Ecto neural progenitor cell (in vitro differentiated cells): ENCODE data around the gene PAX8.
A peak's percentile ranks its signal among the peaks of the same experiment; 100 is the strongest.

Source experiments
- DNase-seq: peaks from one replicate; pipeline ENCODE4 v3.0.0-alpha.2; 2018; ENCODE audit warnings: low spot score

The PAX8 gene

GRCh38 chr2:113219889-113220641 is 58.7 kb downstream of the PAX8 start:
- no peak for DNase-seq

DNA sequence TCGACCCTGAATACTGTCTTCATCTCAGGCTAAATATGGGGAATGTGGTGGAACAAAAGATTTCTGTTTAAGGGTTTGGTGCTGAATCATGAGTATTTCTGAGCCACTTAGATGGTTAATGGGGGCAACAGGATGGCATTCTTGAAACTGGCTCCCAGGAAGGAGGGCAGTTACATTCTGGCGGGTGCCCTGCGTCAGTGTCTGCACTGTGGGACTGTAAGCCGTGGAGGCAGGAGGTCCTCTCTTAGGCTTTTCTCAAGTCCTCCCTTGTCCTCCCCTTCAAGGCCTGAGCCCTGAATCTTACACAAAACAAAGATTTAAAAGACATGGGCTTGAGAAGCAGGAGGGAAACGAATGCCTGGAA is 59.2 kb downstream of the PAX8 start:
- DNase-seq, result no peak

- DNase-seq, result no peak
These were observed 59.7 kb downstream of the PAX8 start for GRCh38 chr2:113219092-113219441.

GRCh38 chr2:113218283-113219091 is 60.2 kb downstream of the PAX8 start:
- no peak for DNase-seq

- DNase-seq, result no peak
These were observed 61.1 kb downstream of the PAX8 start for GRCh38 chr2:113217455-113218282.

GRCh38 chr2:113216891-113217454 is 61.7 kb downstream of the PAX8 start:
- DNase-seq, result no peak

- no peak for DNase-seq
These were observed 62.4 kb downstream of the PAX8 start for GRCh38 chr2:113216321-113216720.

DNA sequence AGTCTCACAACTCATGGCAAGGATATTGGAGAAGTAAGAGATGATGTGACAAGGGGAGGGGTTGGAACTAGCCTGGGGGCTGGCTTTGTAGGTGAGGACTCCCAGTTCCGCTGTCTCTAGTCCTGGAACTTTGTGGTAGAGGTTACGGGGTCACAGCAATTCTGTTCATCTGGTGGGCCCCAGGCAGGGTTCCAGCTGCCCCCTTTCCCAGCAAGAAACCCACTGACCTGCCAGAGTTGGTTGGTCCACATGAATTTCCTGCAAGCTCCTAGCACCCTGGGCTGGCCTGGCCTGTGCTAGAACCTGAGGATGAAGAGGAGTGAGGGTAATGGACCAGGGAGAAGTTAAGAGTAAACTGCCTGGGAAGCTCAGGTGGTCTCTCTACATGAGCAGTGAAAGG is 63.7 kb downstream of the PAX8 start:
- no peak for DNase-seq

DNA sequence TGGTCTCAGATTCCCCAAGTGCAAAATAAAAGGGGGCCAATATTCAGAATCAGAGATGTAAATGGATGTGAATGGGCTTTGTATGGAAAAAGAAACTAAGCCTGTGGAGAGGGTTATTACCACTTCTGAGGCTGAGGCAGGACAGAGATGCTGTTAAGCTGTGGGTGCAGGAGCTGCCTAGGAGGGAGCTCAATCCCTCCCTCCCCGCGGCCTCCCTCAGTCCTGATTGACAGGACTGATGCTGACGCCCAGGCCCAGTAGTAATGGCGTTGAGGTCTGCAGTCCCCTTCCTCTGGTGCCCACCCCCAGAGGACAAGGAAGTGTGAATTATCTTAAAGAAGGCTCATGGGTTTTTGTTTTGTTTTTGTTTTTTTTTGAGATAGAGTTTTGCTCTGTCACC is 64.6 kb downstream of the PAX8 start:
- no peak for DNase-seq

DNA sequence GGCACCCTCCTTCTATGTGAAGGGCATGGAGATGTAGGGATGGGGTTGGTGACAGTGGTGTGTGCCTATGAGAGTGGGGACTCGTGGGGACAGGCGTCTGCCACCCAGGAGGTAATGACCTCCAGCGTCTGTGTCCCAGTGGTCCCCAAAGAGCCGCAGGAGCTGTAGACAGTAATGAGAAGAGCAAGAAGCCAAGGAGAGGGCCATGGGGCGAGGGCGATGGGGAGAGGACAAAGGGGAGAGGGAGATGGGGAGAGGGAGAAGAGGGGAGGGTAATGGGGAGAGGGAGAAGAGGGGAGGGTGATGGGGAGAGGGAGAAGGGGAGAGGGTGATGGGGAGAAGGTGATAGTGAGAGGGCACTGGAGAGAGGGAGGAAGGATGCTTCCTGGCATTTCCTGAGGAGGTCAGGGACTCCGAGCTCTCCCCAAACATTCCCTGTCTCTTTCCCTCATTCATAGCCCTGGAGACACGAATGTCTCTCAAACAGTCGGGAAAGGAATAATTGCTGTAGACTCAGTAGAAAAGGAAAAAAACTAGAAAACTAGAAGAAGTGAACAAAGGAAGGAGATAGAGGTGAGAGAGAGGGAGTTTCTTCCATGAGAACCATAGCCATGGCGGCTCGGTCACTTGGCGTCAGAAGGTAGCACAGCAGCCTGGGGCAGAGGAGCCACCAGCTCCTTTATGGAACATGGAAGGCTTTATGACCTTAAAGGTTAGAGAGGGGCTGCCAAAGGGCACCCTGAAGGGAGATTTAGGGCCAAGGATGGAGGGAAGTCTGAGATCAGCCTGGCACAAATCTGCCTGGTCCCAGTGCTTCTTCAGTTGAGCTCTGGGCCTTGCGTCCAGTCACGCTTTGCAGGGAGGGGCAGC is 65.4 kb downstream of the PAX8 start:
- DNase-seq, result no peak

- no peak for DNase-seq
These were observed 66.3 kb downstream of the PAX8 start for GRCh38 chr2:113212245-113213060.

DNA sequence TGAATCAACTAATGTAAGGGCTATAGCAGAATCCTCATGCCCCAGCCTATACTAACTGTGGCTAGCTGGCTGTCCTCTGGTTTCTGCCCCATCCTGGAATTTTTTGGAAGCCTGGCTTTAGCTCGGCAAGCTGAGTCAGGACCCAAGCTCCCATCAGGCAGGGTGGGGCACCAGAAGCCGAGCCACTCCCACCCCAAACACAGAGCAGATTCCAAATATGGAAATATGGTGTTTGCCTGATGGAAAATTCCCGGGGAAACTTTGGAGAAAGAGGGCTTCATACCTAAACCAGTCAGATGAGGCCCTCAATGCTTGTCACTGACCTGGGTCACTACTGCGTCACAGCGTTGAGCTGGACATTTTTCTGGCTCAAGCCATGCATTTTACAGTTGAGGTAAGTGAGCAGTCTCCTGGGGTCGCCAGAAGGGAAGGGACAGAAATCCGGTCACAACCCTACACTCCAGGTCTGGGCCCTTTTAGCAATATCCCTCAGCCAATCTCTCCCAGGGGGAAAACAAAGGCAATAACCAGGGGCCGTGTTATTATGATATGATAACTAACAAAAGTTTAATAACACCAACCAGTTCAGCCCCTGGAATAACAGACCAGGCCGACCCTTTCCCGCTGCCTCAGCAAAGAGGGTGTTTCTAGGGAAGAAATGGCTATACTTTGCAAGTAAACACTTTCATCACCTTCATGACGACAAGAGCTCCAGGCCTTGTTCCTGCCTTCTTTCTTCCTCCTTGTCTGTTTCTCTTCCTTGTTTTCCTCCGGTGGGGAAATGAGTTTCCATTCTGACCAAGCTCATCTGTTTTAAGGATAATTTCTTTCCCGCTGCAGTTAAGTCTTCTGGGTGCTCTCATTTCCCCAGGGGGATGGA is 67.3 kb downstream of the PAX8 start:
- DNase-seq, result no peak

DNA sequence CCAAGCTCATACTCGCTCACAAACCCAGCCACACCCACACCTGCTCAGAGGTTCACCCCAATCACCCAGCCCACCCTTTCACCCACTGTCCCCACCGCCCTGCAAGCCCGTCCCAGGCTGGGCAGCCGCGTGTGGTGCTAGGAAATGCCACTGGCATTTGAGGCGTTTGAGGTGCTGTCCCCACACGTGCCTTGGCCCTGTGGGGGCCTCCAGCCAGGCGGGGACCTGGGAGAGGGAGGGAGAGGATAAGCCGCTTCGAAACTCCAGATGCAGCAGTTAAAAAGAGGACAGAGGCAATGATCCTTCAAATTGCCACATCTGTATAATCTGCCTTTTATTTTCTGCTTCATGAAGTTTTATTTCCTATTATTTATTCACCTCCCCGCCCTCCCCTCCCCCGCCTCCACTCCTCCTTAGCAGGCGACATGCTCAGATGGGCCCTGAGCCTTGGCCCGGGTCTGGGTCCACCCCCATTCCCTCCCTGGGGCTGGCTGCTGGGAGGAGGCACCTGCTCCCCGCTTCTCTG is 69.0 kb downstream of the PAX8 start:
- no peak for DNase-seq

GRCh38 chr2:113209011-113209645 is 69.6 kb downstream of the PAX8 start:
- no peak for DNase-seq

DNA sequence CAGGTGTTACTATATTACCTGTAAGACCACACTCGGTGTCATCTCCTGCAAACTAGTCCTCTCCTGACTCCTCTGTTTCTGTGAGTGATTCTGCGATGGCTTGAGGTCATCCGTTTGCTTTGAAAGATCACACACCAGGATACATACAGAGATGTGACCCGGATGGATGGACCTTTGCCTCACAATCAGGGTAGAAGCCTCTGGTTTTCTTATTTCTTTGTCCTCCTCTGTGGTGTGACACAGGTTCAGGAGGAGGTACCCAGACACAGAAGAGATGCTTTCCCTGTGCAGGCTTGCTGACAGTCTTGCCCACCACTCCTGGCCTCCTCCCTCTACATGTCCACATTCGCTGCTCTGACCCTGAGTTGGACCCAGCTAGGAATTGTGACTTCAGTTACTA is 70.3 kb downstream of the PAX8 start:
- no peak for DNase-seq

DNA sequence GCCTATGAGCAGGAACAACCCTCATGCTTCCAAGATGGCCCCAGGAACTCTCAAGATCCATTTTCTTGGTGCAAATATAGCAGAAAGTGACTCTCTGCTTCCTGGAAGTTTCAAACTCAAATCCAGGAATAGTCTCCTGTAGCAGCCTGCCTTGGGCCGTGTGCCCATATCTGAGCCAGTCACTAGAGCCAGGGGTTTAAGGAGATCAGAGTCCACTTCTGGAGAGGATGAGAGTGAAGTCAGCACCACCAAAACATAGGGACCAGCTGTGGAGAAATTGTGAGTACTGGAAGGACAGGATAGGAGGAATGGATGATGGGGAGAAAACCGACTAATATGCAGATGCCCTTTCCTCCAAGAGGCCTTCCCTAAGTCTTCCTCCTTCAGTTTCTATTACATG is 71.7 kb downstream of the PAX8 start:
- no peak for DNase-seq

DNA sequence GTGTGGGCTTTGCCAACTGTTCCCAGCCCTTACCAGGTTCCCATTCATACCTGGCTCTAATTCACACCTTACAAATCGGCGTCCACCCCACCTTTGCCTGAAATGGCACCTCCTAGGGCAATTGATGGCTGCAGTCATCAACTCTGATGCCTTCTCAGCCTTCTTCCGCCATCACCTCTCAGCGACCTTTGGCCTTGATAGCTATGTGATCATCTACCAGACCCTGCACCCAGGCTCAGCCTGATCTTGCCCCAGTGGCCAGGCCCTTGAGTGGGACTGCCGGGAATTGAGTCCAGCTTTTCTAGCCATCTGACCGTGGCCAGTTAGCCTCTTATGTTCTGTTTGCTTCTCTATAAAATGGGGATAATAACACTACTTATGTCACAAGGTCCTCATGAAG is 72.5 kb downstream of the PAX8 start:
- DNase-seq, result no peak

DNA sequence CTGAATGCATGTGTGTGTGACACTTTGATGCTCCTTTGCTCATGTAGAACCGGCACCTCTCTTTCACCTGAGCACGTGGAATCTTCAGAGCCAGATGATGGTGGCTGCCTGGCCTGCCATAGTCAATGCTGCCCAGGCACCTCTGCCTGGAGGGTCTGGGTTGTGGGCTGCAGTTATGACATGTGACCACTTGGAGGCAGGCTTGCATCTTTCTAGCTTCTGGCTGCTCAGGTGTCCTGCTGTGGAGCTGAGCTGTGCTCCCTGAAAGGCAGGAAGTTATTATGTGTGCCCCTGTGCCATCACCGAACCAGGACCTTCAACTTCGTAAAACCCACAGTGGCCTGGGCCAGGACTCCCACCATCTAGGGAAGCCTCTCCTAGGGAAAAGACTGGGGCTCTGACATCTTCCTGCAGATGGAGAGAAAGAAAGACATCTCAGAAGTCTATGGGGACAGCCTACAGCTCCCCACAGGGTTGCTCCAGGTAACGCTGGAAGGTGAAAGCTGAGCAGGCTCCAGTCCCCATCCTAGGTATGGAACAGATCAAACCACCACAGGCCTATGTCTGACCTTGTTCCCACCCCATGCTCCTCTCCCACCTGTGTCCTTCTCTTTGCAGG is 74.7 kb downstream of the PAX8 start:
- DNase-seq, result peak; percentile 84

GRCh38 chr2:113203217-113203530 is 75.5 kb downstream of the PAX8 start:
- DNase-seq, result no peak
